HG03558 (cell line): ENCODE results near the gene KIAA0513.

Experiments used
- ATAC-seq: cut with Tn5 transposase; IDR thresholded peaks from one replicate; pipeline ENCODE4 v1.9.1; 2021; ENCODE audit warnings: moderate number of reproducible peaks; ENCODE audit not compliant: unreplicated experiment; ENCODE audit errors: extremely low read depth

The KIAA0513 gene

DNA sequence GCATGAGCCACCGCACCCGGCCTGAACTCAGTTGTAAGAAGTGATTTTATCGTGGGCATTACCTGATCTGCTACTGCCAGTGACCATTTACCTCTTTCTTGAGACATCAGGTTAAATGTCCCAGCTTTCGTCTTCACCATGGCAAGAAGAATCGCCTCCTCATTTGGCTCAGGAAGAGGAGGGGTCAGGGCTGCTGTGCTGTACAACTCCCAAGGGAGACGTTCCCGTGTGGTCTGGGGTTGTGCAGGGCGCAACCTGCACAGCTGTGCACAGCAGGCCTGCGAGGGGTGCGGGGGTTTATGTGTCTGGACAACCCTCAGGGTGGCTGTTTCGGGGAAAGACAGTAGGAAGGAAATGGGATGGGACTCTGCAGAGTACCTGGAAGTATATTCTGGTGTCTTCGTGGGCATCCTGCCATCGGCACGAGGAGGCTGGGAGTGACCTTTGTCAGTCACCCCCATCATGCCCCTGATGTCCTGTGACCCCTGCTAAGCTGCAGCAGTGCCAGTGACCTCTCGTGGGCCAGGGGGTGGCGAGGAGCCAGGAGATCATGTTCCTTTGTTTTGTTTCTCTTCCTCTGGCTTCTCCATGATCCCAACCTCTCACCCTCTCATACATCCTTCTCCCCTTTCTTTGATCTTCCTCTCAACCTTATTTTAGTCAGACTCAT lies 57.4 kb downstream of the KIAA0513 start:
- ATAC-seq = no peak

DNA sequence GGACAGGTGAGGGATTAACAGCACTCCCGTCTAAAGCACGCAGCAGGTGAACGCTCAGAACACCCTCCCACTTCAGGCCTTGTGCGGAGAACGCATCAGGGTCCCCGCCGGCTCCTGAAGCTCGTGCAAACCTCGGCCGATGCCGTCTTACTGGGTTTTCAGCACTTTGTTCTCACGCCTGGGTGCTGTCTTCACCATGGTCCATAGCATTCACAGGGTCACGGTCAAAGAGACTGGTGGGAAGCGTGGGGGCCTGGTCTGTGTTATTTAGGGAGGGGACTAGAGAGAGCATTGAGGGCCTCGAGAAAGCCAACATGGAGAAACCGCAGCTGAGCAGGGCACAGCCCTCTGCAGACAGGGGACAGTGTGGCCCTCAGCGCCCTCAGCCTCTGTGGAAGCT lies 58.1 kb downstream of the KIAA0513 start:
- no peak for ATAC-seq

DNA sequence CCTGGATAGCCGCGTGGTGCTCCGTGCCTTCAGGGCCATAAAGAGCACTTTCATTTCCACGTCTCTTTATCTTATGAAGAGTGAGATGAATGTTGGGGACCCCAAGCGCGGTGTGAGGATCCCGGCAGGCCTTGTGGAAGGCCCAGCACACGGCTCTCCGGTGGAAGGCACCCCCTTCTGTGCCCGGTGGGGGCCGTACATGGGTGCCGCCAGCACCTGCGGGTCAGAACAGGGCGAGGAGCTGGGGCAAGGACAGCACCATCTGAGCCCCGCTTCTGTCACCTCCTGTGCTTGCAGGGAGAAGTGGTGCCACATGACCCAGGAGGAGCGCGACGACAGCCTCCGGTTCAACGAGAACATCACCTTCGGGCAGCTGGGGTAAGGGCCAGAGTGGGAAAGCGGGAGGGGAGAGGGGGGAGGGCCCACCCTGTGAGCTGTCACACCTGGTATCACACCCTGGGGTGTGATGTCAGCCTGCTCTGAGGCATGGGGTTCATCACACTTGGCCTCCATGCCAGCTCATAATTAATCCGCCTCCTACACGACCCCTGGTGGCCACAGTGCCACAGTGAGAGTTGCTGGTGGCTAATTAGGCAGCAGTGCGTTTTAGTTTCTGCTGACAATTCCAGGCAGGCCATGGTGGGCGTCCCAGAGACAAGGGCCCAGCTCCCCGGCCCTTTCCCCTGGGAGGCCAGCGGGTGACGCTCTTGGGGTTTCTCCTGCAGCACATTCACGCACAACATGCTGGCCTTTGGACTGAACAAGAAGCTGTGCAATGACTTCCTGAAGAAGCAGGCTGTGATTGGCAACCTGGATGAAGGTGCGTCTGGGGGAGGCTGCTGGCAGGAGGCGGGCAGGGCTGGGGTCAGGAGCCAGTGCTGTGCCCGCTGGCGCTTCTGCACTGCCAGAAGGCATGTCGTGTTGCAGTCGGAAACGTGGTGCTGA lies 59.0 kb downstream of the KIAA0513 start:
- no peak for ATAC-seq

DNA sequence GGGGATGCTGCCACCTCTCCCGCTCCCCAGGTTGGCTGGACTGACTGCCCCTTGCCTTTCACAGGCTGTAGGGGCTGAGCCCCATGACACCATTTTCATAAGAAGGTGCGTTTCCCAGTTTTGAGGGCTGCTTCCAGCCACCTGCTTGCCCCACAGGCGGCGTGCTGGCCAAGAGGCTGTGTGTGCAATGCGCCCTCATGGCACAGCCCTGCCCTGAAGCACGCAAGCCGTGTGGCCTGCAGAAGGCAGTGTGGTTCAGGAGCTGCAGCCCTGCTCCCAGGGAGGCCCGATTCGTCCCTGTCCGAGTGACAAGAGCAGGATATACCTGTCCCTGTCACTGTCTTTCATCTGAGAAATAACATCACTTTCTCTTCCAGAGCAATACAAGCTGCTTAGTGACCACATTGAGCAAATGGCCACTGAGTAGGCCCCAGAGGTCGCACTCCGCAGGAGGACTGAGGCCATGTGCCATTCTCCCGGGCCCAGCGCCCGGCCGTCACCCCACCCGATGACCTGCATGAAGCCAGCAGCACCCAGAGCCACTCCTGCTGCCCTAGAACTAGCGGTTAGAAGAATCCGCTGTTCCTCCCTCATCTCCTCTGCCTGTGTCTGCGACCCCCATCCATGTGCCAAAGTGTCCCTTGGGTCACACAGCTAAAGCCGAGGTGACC lies 60.4 kb downstream of the KIAA0513 start:
- no peak for ATAC-seq

DNA sequence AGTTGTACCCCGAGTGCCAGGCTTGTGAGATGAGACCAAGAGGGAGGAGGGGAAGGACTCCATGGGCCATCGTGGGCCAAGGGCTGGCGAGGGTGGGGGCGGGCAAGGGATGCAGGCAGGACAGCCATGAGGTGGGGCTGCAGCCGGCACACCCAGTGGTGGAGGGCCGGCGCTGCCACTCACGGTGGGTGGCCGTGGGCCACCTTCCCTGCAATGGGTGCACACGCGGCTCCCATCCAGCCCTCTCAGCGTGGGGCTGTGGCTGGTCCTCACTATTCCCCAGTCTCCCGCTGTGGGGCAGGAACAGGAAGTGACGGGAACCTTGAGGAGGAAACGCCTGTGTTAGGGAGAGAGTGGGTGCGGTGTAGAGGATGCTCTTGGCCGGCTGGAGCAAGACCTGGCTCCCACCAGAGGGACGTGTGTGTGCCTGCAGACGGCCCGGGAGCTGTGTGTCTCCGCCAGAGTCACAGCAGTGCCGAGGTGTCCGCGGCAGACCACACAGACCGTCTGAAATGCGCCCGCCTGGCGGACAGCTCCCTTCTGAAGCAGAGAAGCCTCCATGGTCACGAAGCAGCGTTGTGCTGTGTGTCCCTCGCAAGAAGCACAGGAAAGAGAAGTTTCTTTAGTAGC lies 61.1 kb downstream of the KIAA0513 start:
- ATAC-seq = no peak

DNA sequence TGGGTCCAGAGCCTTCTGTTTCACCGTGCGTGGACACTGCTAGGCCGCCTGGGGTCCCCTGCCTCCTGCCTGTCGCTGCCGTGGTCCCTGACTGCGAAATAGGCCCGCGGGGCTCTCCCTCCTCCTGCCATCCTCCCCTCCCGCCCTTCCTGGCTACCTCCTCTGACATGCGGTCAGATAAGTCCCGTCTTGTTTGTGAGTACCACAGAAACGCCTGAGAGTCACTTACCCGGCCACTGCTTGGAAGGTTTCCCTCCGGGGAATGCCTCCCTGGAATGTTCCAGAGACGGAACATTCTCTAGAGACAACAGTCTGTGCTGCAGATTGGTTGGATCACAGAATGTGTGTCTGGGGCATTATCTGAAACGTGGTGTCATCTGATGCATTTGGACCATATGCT lies 61.9 kb downstream of the KIAA0513 start:
- no peak for ATAC-seq

DNA sequence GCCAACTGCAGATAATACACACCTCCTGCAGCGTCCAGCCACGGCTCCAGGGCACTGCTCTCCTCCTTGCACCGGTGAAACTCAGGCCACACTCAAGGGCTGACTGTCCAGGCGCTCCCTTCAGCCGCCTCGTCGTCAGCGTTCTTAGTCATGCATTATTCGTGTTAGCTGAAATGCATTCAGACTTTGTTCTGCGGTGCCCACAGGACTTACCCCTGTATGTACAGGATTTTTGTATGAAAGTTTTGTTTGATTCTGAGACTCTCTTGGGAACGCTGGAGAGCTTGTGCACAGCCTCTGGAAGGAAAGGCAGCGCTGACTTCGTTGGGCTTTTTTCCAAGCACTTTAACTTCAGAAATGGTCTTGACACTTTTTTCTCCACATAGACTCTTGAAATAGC lies 62.6 kb downstream of the KIAA0513 start:
- ATAC-seq = no peak

DNA sequence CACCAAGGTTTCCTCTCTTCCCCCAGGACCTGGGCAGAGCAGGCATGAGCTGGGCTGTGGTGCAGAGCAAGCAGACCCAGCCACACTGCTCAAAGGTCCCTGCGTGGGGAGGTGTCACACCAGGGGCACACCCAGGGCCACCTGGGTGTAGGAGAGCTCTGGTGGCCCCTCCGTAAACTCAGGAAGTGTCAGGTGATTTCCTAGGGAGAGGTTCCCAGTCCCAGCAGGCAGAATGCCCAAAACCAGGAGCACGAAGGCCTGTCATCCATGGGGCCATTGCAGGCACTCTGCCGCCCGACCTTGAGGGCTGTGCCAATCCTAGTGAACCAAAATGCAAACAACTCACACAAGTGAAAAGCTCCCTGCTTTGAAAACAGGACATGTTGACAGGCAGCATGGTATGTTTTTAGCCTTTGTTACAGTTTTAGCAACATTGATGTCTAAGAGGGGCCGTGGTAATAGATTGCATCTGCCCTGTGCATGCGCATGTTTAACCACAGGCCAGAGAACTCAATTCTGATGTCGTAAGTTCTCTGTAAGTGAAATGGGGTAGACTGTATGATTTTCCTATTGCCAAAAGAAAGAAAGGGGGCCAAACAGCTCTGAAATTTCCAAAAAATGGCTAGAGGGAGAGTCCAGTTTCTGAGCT lies 63.4 kb downstream of the KIAA0513 start:
- no peak for ATAC-seq

DNA sequence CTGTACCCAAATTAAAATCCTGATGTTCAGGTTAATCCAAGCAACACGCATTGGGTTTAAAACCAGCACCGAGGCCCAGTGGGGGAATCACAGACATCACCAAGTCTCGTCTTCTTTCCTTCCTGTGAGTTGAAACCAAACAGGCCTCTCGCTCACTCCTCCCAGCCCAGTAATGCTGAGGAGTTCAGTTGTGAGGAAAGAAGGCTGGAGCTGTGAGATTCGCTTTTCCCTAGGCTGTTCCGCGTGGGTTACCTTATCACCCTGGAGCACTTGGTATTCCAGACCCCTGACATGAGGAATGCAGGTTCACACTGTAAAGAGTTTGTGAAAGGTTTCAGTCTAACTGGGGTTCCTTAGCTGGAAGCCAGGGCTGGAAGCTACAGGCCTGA lies 63.9 kb downstream of the KIAA0513 start:
- no peak for ATAC-seq

DNA sequence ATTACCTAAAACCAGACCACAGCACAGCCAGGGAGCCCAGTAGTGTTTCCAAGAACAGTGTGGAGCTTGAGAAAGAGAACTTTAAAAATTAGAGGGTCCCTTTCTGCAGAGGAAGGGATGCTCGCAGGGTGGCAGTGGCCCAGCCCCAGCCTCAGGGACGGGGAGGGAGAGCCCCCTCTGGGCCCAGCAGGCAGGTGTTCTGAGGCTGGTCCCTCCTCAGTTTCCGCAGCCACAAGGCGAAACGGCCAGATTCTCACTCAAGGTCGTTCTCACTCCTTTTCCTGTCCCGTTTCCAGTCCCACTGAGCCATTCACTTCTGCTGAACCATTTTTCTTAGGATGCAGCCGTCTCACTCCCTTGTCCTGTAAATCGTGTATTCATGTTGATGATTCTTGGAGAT lies 64.7 kb downstream of the KIAA0513 start:
- ATAC-seq = no peak

DNA sequence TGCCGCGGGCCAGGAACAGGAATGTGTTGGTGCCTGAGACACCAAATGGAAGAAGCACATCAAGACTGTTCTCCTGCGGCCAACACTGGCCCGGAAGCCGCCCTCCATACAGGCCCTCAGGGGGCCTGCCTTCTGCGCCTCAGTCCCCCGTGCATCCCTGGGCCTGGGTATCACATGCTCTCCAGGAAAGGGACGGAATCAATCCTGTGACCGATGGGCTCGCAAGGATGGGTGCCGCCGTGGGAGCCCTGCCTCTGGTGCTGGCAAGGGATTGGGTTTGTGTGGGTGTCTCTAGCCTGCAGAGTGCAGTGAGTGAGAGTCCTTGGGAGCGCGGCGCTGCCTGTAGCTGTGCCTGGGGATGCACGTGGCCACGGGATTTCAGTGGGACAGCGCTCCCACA lies 65.3 kb downstream of the KIAA0513 start:
- no peak for ATAC-seq

DNA sequence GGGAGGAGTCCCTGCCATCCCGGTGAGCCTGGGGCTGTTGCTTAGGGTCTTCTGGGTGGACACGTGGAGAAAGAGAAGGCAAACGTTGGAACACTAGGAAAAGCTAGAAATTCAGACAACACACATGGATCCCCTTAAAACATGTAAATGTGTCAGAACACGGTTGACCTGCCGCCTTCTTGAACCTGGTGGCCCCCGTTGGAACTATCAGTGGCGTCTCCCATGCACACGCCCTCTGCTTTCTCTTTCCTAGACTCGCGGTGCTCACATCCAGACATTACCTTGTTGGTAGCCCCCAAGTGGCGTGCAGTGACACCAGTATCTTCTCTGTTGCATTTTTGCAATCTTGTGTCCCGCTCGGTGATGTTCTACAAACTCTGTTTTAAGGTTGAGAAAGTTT lies 66.1 kb downstream of the KIAA0513 start:
- no peak for ATAC-seq

DNA sequence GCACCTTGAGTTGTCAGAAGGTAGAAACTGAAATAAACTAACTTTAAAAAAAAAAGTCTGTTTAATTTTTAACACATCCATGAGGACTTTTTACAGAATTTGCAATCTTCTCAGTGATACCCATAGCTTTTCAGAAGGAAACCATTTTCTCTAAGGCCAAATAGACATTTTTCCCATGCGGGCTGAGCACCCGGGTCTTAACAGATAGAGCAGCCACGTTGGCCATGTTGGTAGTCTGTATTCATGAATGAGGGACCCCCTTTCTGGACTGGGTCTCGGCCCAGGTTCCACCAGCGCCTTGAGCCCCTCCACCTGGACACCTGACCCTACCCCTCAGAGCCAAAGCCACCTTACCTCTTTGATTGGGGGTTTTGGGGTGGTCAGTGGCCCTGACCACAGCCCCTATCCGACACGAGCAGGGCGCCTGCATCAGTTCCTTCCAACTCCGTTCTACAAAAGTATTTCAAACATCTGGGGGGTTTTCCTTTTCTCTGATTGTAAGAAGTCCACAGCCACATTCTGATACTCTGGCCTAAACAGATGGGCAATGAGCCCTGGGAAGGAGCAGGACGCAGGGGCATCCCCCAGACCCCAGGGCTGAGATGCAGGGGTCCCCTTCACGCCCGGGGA lies 66.7 kb downstream of the KIAA0513 start:
- no peak for ATAC-seq

DNA sequence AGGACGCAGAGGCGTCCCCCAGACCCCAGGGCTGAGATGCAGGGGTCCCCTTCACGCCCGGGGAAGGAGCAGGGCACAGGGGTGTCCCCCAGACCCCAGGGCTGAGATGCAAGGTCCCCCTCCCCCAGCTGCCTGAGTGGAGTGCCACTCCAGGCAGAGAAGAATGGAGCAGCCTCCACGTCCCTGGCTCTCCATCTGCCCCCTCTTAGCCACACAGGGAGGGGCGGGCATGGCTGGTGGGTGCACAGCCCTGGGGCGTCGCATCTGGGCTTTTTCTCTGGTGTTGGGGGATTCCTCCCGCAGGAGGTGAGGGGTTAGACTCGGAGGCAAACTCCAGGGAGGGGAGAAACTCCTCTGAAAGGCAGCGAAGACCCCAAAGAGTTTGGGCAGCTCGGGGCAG lies 67.2 kb downstream of the KIAA0513 start:
- ATAC-seq = no peak

DNA sequence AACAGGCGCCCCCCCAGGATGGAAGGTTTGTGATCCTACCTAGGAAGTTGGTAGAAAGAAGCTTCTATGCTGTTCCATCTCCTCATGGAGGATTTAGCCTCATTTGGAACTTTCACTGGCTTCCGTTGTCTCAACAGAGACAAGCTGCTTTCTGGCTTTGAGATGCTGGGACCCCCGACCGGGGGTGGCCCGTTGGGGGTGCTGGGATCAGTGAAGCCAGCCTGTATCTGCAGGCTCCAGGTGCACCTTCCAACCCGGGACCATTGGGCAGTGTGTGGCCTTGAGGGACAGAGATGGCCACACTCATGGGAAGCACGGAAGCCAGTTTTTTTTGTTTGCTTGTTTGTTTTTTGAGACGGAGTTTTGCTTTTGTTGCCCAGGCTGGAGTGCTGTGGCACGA lies 69.3 kb downstream of the KIAA0513 start:
- ATAC-seq = no peak

DNA sequence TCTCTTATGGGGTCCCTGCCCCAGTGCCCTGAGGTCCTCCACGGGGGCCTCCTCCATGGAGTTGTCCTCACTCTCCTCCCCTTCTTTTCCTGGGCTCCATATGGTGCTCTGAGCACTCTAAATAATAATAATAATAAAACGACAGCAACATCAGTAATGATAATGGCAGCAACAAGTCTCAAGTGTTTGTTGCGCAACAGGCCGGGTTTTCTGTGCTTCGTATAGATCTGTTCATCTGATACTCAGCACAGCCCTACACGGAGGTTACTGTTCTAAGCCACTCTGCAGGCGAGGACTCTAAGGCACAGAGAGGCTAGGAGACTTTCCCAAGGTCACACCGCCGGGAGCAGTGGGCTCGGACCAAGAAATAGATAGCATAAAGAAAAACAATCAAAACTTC lies 71.0 kb downstream of the KIAA0513 start:
- ATAC-seq = no peak

DNA sequence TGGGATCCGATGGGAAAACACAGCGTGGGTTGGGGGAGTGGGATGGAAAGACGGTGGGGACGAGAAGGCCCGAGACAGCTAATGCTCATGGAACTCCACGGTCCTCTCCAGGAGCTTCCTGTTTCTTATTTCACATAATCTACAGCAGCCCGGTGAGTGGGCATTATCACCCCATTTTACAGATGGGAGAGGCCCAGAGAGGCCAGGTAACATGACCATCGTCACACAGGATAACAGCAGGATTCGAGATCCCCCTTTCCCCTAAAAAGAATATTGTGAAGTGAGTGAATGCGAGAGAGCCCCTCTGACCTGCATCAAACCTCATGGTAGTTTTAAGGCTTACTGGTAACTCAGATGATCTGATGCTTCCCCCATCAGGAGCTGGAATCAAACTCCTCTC lies 72.7 kb downstream of the KIAA0513 start:
- no peak for ATAC-seq

DNA sequence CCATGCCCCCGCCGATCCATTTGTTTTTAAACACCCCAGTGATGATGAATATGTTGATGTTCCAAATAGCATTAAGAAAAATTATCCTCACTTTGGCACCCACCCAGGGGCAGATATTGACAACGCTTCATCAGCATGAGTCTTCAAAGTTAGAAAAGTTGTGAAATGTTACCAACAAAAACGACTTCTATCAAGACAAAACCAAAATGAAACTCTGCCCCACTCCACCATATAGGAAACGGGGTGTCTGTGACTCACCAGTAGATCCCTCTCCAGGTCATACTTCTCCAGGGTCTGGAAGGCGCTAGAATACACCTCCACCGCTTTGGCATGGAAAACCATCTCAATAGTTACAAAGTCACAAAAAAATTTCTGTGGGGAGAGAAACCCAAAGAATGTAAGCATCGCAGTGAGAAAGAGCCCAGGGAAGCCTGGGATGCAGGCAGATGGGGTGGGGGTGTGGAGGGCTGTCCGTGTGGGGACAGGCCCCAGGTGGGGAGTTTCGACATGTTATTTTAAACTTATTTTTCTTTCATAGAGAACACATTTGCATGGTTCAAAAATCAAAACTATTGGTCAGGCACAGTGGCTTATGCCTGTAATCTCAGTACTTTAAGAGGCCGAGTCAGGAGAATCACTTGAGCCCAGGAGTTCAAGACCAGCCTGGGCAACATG lies 74.5 kb downstream of the KIAA0513 start:
- no peak for ATAC-seq
